DMS 273 treated with DMSO at 0.1 percent for 48 hours (cell line): ENCODE results near the gene EIPR1.

Source experiments
- DNase-seq: peaks from one replicate; lab custom pipeline; 2025; lab: John Stamatoyannopoulos, UW

The EIPR1 gene

DNA sequence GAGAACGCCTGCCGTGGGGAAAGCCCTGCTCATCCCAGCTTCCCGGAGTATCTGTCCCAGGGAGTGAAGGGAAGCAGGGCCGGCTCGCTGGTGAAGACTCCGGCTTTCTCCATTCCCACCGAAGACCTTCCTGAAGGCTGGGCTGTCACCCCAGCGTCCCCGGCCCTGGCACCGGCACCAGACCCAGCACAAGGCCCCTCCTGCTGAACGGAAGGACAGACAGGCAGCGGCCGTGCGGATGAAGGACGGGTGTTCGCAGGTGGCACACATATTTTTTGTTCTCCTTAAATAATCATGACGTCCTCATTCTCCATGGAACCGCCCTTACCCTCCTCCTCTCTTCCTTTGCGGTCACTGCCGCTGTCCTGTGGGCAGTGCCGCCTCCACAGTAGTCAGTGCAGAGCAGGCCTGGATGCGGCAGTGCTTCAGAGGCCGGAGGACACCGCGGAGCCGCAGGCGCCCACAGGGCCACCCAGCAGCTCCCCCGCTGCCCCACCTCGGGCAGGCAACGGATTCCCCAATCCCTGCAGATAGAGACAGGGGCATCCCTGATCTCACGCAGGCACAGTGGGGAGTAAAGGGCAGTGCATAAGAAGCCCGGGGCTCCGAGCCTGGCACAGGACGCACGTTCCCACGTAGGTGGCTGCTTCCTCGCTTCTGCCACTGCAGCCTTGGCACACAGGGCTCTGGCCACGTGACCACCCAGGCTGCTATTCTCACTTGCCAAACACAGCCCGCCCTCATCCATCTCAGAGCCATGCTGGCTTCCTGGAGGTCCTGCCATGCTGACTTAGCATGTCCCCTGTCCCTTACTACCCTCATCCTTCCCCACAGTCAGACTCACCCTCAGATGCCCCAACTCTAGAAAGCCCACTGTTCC, 229.7 kb downstream of the EIPR1 start:
- no peak for DNase-seq

DNA sequence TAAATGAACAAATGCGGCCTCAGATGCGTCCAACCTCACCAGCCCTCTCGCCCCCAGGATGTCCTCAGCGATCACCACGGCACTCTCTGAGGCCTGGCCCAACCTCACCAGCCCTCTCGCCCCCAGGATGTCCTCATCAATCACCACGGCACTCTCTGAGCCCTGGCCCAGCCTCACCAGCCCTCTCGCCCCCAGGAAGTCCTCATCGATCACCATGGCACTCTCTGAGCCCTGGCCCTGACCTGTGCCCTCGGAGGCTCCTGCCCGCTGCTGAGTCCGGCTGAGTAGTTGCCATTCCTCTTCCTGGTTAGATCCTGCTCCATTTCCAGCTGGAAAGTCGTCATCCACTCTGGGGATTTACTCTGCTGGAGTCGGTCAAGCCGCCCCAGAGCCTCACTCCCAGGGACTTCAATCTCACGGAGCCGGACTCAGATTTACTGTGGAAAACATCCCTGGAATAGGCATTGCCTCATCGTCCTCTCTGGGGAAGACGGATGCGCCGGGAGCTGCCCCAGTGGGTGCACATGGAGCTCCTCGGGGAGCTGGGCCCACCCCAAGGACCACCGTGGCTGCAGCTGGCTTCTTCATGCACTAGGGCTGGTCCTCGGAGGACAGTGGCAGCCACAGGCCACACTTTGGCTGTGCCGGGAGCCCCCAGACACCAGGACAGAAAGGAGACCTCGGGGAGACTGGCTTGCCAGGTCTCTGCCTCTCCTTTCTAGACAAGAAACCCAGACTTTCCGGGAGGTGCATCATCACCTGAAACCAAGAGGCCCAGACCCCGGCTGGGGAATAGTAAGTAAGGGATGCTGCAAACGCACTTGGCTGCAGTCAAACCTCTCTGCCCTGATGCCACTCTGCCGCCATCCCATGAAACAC, 230.6 kb downstream of the EIPR1 start:
- DNase-seq, result no peak

DNA sequence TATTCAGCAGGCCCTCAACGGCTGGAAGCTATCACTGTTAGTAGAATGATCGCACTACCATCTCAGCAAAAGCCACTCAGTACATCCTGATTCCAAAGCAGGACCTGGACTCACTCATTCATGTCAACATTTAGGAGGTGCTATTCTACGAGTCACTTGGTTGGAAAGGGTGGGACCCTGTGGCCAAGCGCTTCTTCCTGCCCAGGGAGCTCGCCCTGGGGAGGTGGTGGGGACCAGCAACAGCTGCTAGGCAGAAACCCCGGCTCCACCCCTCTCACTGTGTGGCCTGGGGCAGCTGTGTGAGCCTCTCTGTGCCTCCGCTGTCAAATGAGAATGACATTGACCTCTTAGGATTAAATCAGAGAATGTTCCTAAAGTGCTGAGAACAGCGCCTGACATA, 231.4 kb downstream of the EIPR1 start:
- DNase-seq, result no peak

DNA sequence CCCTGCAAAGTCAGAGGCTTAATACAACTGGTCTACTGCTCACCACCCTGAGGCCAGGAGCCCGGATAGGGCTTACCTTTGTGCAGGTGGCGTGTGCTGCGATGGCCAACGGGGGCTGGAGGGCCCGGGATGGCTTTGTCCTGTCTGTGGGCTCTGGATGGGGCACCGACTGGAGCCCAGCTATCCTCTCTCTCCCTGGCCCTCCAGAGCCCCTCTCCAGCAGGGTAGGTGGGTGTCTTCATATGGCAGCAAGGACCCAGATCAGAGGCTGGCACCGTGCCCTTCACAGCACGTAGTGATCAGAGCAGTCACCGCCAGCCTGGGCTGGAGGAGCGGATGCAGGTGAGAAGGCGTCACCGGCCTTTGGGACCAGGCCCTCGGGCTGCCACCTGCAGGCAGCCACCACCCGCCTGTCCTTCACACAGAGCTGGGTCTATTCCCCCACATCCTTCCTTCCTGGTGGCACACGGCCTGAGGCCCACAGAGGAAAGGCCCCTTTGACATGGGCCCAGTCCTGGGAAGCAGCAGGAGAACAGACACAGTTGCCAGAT, 232.1 kb downstream of the EIPR1 start:
- no peak for DNase-seq

DNA sequence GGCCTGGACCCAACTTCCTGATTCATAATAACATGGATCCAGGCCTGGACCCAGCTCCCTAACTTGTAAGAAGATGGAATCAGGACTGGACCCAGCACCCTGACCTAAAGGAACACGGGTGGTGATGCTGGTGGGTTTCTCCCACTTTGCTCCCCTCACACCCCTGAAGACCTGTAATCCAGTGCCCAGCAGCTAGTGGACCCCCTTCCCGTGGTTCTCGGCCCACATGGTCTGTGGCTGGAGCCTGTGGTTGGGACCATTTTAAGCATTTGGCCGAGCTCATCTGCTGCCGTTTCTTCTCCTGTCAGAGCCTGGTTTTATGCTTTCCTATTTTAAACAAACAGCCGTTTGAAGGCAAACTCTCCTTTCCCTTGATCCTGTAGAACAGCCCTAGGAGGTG, 232.8 kb downstream of the EIPR1 start:
- no peak for DNase-seq

DNA sequence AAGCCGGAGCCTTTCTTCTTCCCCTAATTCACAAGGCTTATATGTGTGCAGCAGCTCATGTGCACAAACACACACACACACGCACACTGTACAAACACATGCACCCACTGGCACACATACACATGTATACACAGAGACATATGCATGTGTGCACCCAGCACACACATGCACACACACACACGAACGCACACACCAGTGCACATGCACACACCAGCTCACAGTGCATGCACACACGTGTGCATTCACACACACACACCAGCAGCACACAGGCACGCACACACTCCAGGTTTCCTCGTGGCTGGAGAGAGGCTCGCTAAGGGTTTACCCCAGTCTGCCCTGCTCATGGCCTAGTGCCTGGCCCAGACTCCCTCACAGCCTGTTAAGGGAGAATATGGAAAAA, 234.0 kb downstream of the EIPR1 start:
- no peak for DNase-seq

DNA sequence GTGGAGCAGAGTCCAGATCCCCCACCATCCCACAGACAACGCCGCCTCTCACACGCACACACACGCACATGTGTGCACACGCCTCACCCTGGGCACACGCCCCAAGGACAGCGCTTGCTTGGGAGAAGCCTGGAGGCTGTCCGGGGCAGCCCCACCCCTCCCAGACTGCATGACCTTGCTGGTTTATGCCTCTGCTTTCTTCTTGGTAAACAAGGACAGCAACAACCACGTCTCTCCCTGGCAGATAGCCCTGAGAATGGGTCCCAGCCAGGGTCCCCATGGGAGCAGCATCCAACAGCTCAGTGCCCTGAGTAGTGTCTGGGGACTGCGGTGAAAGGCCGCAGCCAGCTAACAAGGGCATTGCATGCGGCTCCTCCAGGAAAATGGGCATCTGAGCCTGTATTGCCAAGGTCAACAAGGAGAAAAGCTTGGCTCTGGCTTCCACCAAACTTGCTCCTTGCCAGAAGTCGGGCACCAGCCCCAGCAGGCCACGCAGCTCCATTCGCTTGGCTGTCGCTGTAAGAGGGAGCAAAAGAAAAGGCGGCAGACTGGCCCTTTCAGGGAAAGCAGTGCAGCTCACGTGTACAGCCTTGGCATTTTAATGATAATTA, 234.6 kb downstream of the EIPR1 start:
- DNase-seq, result no peak

DNA sequence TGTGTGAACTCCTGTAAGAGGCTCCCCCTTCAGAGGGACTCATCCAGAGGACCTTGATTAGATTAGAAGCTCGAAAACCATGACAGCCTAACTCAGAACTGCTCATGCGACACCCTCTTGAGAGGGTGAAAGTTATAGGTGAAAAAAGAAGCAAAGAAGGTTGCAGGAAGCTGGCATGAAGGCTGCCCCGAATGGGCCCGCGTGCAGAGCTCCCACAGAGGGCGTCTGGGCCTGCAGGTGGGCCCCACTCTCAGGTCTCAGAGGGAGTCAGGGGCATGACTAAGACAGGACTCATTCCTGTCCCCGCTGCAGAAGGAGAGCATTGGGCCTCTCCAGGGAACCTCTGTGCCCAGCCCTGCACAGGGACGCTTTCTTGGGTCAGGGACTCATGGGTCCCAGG, 235.4 kb downstream of the EIPR1 start:
- no peak for DNase-seq

DNA sequence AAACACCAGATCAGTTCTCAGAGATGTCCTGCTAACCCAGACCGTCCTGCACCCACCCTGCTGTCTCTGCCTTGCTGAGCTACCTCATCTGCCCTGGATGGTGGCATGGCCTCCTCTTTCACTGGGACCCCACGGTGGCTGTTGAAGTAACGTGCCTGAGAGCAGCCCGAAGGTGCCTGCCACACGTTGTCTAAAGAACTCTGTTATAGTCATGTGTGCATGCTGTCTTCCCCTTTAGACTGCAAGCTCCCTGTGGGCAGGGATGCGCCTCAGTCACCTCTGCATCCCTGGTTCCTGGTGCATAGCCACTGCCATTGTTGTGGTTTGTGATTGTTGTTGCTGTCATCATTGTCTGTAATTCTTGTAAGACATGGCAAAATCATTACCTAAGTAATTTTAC, 235.9 kb downstream of the EIPR1 start:
- no peak for DNase-seq

DNA sequence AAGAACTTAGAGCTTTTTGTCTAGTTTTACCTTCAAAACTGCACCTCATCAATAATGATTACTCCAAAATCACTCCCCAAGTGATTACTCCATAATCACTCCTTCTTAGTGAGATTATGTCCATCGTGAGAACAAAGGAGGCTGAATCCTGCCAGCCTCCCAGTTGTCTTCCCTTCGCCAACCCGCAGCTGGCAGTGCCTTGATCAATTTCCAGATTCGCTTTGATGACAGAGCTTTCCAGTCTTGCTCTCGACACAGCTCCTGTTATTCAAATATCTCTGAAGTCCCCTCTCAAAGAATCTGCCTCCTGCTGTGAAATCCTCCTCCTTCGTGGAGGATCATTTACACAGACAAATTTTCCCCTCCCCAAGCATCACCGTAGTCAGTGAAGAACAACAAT, 237.7 kb downstream of the EIPR1 start:
- DNase-seq, result no peak
